Smooth muscle cell (in vitro differentiated cells): ENCODE measurements around the gene ST3GAL5. TPM values are rescaled to one million over a fixed set of nuclear protein-coding genes. Genes with fewer than 3 reads are reported as not detected.

Experiments used
- DNase-seq: peaks from one replicate; lab custom pipeline; 2025; ENCODE audit not compliant: unreplicated experiment; lab: John Stamatoyannopoulos, UW
- H2AFZ ChIP-seq: fragments of 200-600 bp; sonication (generic); 2 replicates; pipeline ENCODE4 v1.6.0; 2016; ENCODE audit warnings: antibody characterized with exemption, low read depth, mild to moderate bottlenecking
- H3F3A ChIP-seq: fragments of 200-600 bp; sonication (generic); 2 replicates; pipeline ENCODE4 v1.6.0; 2017; ENCODE audit warnings: antibody characterized with exemption, low read depth
- H3K27ac ChIP-seq: fragments of 200-600 bp; sonication (generic); 2 replicates; pipeline ENCODE4 v1.5.1; 2016; ENCODE audit warnings: low read depth, mild to moderate bottlenecking
- H3K27me3 ChIP-seq: fragments of 200-600 bp; sonication (generic); 2 replicates; pipeline ENCODE4 v1.6.1; 2016; ENCODE audit warnings: low read depth, mild to moderate bottlenecking
- H3K36me3 ChIP-seq: fragments of 200-600 bp; sonication (generic); 2 replicates; pipeline ENCODE4 v1.5.1; 2016; ENCODE audit warnings: low read depth
- H3K4me1 ChIP-seq: fragments of 200-600 bp; sonication (generic); 2 replicates; pipeline ENCODE4 v1.5.1; 2016; ENCODE audit warnings: low read depth
- H3K4me2 ChIP-seq: fragments of 200-600 bp; sonication (generic); 2 replicates; pipeline ENCODE4 v1.6.0; 2016; ENCODE audit warnings: mild to moderate bottlenecking
- H3K4me3 ChIP-seq: fragments of 200-600 bp; sonication (generic); 2 replicates; pipeline ENCODE4 v1.5.1; 2016; ENCODE audit warnings: mild to moderate bottlenecking
- H3K79me2 ChIP-seq: fragments of 200-600 bp; sonication (generic); 2 replicates; pipeline ENCODE4 v1.6.0; 2016; ENCODE audit warnings: low read depth, mild to moderate bottlenecking
- H3K9ac ChIP-seq: fragments of 200-600 bp; sonication (generic); 2 replicates; pipeline ENCODE4 v1.6.0; 2016; ENCODE audit warnings: low read depth
- H3K9me3 ChIP-seq: fragments of 200-600 bp; sonication (generic); replicated peaks from 2 replicates; pipeline ENCODE4 v1.5.1; 2016; ENCODE audit warnings: low read depth
- H4K20me1 ChIP-seq: fragments of 200-600 bp; sonication (generic); 2 replicates; pipeline ENCODE4 v1.6.0; 2016; ENCODE audit warnings: low read depth
- CTCF ChIP-seq: fragments of 200-600 bp; sonication (generic); IDR thresholded peaks from 2 replicates; pipeline ENCODE4 v1.5.1; 2017; ENCODE audit warnings: borderline replicate concordance, mild to moderate bottlenecking, antibody characterized with exemption; ENCODE audit not compliant: insufficient read depth, poor library complexity, severe bottlenecking
- WGBS: methylation state at CpG from one replicate; pipeline ENCODE4 v1.1.7; 2016; ENCODE audit warnings: low lambda C conversion rate; 5-methylcytosine and 5-hydroxymethylcytosine counted together
- polyA plus RNA-seq: library from polyadenylated mRNA; unstranded; fragments of >200 nt; fragmentation: Nextera tagmentation; extraction: Ambion mirVana; gene quantifications from 2 replicates; pipeline ENCODE4 v1.2.1, GENCODE V29; 2016
- total RNA-seq: library from RNA; depleted of rRNA; stranded (reverse); fragments of >200 nt; gene quantifications from 2 replicates; pipeline ENCODE4 v1.2.3, GENCODE V29; 2014

Gene ST3GAL5
- total and polyA plus RNA-seq, 2 experiments from 2014 or later, result 10.9 to 26.4 TPM

GRCh38 chr2:85861180-85861579, 27.6 kb downstream of the ST3GAL5 start:
- Histone ChIP-seq H4K20me1 (peaks cover 9% of the 10 kb centered on the region), H3K9me3 (no peaks in the 10 kb centered on the region), H3K36me3 (no peaks in the 10 kb centered on the region), H3K4me2 (no peak overlapping the region), H3K27me3 (no peaks in the 10 kb centered on the region), H3K4me1 (no peaks in the 10 kb centered on the region), H3K27ac (no peak overlapping the region), H3K9ac (no peak overlapping the region), H3F3A (peaks cover 9% of the 10 kb centered on the region), H2AFZ (no peak overlapping the region), H3K4me3 (no peak overlapping the region), H3K79me2 (no peaks in the 10 kb centered on the region)
- no peak for DNase-seq
- WGBS, result 100% methylated on average over 1 of the region's 1 CpG
- no peak for TF ChIP-seq CTCF

- Histone ChIP-seq H3K9ac (no peak overlapping the region), H4K20me1 (no peaks in the 10 kb centered on the region), H3K4me1 (no peaks in the 10 kb centered on the region), H3K9me3 (no peaks in the 10 kb centered on the region), H3K27me3 (no peaks in the 10 kb centered on the region), H3K79me2 (no peaks in the 10 kb centered on the region), H3F3A (no peaks in the 10 kb centered on the region), H3K4me2 (no peak overlapping the region), H2AFZ (no peak overlapping the region), H3K4me3 (no peak overlapping the region), H3K27ac (no peak overlapping the region), H3K36me3 (no peaks in the 10 kb centered on the region)
- 92% methylated on average over 3 of the region's 3 CpGs for WGBS
- no peak for DNase-seq
- no peak for TF ChIP-seq CTCF
These were observed 29.9 kb downstream of the ST3GAL5 start for GRCh38 chr2:85858841-85859240.

GRCh38 chr2:85854897-85855296, 33.9 kb downstream of the ST3GAL5 start:
- DNase-seq, result no peak
- no peaks in the 10 kb centered on the region for H3K36me3 ChIP-seq
- no peaks in the 10 kb centered on the region for H3K4me1 ChIP-seq
- no peak for TF ChIP-seq CTCF
- H3K79me2 ChIP-seq, result no peaks in the 10 kb centered on the region
- 99% methylated on average over 4 of the region's 4 CpGs for WGBS
- H3K4me2 ChIP-seq, result no peak overlapping the region
- H3K4me3 ChIP-seq, result no peak overlapping the region
- no peak overlapping the region for H2AFZ ChIP-seq
- no peaks in the 10 kb centered on the region for H3K27me3 ChIP-seq
- H3K9ac ChIP-seq, result no peak overlapping the region
- H3F3A ChIP-seq, result no peaks in the 10 kb centered on the region
- H4K20me1 ChIP-seq, result no peaks in the 10 kb centered on the region
- H3K27ac ChIP-seq, result no peak overlapping the region
- H3K9me3 ChIP-seq, result no peaks in the 10 kb centered on the region

- H4K20me1 ChIP-seq, result no peaks in the 10 kb centered on the region
- H3K36me3 ChIP-seq, result no peaks in the 10 kb centered on the region
- no peak for TF ChIP-seq CTCF
- WGBS, result 97% methylated on average over 3 of the region's 3 CpGs
- H3K79me2 ChIP-seq, result no peaks in the 10 kb centered on the region
- no peaks in the 10 kb centered on the region for H3K9me3 ChIP-seq
- H3K9ac ChIP-seq, result no peak overlapping the region
- H3K27ac ChIP-seq, result no peak overlapping the region
- no peaks in the 10 kb centered on the region for H3K27me3 ChIP-seq
- H3F3A ChIP-seq, result no peaks in the 10 kb centered on the region
- H3K4me3 ChIP-seq, result no peak overlapping the region
- H2AFZ ChIP-seq, result no peak overlapping the region
- no peak for DNase-seq
- H3K4me1 ChIP-seq, result no peaks in the 10 kb centered on the region
- no peak overlapping the region for H3K4me2 ChIP-seq
These were observed 34.7 kb downstream of the ST3GAL5 start for GRCh38 chr2:85854166-85854509.
